Erythroblast (primary cell): ENCODE data around the gene PCTP.

Experiments used
- GATA1 ChIP-seq: IDR thresholded peaks from 2 replicates; pipeline ENCODE4 v1.6.1; 2011; ENCODE audit warnings: low read depth, mild to moderate bottlenecking, control low read depth, low read length, moderate library complexity
- POLR2A ChIP-seq: IDR thresholded peaks from 2 replicates; pipeline ENCODE4 v1.6.1; 2011; ENCODE audit warnings: mild to moderate bottlenecking, low read length

DNA sequence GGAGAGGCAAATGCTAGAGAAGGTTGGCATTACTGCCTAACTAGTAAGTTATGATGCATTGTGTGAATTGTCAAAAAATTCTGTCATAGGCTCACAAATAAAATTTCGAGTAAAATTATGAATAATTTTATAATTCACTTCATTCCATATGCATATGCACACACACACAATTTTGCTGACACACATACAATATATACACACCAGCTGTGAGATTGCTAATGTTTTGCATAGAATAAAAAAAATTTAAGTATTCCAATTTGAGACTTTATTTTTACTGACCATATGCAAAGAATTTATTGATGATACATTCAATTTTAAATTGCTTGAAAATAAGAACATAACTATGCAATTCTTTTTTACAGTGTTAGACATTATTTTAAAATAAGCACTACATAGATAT is 21.4 kb upstream of the PCTP start:
- TF ChIP-seq POLR2A (no peak), GATA1 (no peak)
